Neural cell (in vitro differentiated cells): ENCODE data around the gene CFAP61.

Experiments
- EP300 ChIP-seq: fragments of 450-650 bp; conservative IDR thresholded peaks from 2 replicates; pipeline ENCODE4 v1.6.1; 2014; ENCODE audit warnings: antibody characterized with exemption, mild to moderate bottlenecking, moderate library complexity; ENCODE audit not compliant: poor library complexity, severe bottlenecking
- EZH2 ChIP-seq: fragments of 200-600, 300-800 bp; shearing (Covaris generic), sonication (generic); IDR thresholded peaks from 2 replicates; pipeline ENCODE4 v1.6.1; 2014; ENCODE audit warnings: antibody characterized with exemption, low read length, borderline replicate concordance, mild to moderate bottlenecking; ENCODE audit not compliant: insufficient read depth, poor library complexity, severe bottlenecking
- POLR2AphosphoS5 ChIP-seq: IDR thresholded peaks from 2 replicates; pipeline ENCODE4 v1.6.1; 2012
- RAD21 ChIP-seq: fragments of 450-650 bp; conservative IDR thresholded peaks from 2 replicates; pipeline ENCODE4 v1.6.1; 2014; ENCODE audit warnings: antibody characterized with exemption, mild to moderate bottlenecking, moderate library complexity
- TAF1 ChIP-seq: IDR thresholded peaks from 2 replicates; pipeline ENCODE4 v1.6.1; 2012; ENCODE audit warnings: low read depth
- TF ChIP-seq, protein P1 (sequence below): fragments of 450-650 bp; IDR thresholded peaks from 2 replicates; pipeline ENCODE4 v1.5.1; 2014; ENCODE audit warnings: antibody characterized with exemption, mild to moderate bottlenecking, moderate library complexity; ENCODE audit not compliant: poor library complexity, severe bottlenecking

DNA sequence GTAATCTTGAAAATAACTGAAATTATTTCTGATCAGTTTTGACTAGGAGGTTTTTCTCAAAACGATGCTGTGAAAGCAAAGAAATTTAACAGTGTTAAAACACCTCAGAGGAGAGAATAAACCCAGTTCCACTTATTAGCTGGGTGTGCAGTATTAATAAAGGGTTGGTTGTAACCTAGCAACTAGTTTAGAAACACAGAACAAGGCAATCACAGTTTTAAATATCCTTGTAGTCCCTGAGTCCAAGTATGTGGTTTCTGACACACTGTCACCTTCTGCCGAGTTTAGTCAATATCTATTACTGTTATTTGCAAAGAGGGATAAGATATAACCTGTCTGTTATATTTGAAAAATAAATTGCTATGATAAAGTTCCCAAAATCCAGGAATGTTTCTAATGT is 245.4 kb downstream of the CFAP61 start:
- TF ChIP-seq, protein P1, sequence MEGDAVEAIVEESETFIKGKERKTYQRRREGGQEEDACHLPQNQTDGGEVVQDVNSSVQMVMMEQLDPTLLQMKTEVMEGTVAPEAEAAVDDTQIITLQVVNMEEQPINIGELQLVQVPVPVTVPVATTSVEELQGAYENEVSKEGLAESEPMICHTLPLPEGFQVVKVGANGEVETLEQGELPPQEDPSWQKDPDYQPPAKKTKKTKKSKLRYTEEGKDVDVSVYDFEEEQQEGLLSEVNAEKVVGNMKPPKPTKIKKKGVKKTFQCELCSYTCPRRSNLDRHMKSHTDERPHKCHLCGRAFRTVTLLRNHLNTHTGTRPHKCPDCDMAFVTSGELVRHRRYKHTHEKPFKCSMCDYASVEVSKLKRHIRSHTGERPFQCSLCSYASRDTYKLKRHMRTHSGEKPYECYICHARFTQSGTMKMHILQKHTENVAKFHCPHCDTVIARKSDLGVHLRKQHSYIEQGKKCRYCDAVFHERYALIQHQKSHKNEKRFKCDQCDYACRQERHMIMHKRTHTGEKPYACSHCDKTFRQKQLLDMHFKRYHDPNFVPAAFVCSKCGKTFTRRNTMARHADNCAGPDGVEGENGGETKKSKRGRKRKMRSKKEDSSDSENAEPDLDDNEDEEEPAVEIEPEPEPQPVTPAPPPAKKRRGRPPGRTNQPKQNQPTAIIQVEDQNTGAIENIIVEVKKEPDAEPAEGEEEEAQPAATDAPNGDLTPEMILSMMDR, result no peak
- TF ChIP-seq POLR2AphosphoS5, result no peak
- TF ChIP-seq TAF1, result no peak
- TF ChIP-seq EP300, result no peak
- no peak for TF ChIP-seq EZH2
- TF ChIP-seq RAD21, result no peak
